ENCODE data around the gene ZBTB7B.

Gene ZBTB7B

DNA sequence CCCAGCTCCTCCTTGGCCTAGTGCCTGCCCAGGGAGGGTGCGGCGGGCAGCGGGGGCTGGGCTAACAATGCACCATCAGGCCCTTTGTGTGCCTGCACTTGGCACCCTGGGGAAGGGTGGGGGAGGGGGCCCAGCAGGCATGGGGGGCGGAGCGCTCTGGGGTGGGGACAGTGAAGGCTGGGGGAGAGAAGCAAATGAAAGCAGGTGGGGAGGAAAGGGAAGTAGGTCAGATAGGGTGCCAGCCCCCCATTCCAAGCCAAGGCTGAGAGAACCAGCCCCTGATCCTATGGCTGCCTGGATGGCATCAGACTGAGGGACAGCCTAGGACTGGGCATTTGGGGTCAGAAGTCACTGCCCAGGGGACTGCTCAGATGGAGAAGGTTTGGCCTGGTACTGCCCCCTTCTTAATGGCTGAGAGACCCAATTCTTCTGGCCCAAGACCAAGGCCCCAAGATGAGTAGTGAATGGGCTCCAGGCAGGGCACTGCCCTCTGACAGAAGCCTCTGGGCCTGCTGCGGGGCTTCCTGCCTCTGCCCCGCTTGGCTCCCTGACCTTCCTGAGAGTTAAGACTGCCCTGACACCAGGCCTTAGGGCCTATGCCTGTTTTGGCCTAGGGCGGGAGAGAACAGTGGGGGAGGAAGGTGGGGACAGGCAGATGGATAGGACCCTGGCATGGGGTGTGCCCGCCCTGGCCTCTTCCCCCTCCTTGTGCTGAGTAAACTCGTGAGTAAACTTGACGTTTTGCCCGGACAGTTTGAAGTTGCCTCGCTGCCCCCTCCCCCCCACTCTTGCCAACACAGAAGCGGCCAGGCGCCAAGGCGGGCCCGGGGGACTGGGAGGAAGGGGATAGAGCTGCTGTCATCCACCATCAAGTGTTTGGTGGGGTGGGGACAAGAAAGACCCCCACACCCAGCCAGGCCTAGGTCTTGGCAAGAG lies 2.7 kb downstream of the ZBTB7B start:
- no peak for DNase-seq

- no peak for DNase-seq
Measured at GRCh38 chr1:155006601-155007101, 4.0 kb downstream of the ZBTB7B start.

- no peak for DNase-seq
Measured at GRCh38 chr1:155007251-155007828, 4.7 kb downstream of the ZBTB7B start.

DNA sequence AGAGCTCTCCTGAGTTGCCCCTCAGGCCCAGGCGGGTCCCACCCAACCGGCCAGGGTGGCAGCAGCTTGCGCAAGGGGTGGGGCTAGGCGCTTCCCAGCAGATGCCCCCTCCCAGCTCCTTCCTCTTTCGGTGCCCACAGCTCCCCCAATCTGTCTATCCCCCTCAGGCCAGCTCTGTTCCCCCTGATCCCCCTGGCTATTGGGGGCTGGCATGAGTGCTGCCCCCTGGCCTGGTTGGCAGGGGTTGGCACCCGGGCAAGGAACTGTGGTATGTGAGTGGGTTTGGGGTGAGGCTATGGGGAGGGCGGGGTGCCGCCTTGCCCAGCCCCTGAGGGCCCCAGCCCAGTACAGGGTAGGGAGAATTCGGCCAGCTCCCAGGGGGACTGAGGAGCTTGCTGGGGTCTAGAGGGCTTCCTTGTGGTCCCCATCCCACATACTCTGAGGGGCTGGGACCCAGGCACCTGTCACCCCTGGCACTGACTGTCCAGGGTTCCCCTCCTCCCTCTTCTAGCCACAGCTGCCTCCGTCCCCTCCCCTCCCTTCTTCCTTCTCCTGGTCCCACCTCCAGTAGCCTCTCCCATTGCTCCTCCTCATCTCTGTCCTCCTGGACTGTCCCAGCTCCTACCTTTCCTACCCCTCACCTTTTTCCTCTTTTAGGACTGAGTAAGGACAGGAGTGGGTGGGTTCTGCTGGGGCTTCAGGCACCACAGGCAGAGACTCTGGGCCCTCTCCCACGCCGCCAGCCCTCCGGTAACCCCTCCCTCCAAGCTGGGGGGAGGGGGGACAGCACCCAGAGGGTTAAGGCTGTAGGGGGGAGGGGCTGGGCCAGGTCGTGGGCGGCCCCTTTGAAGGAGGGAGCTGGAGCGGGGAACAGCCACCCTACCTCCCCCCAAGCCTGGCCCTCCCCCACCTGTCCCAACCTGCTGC lies 5.7 kb downstream of the ZBTB7B start:
- DNase-seq: no peak

DNA sequence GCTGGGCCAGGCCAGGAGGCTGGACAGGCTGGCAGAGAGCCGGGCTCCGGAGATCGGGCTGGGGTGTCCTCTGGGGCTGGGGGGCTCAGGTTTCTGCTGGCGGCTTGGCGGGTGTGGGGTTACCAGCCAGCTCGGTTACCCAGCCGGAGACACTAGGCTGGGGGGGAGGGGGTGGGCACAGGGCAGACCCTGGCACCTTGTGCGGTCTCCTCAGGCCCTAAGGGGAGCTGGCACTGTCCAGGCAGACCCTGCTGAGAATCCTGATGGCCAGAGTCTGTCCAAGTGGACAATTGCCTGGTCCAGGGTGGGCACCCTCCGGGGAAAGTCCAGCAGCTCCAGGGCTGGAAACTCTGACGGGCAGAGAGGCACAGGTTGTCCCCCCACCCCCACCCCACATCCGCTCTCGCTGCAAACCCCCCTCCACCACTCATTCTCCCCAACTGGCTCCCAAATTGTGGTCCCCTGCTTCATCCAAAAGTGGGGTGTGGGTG lies 6.7 kb downstream of the ZBTB7B start:
- no peak for DNase-seq

GRCh38 chr1:155009742-155010141 lies 7.1 kb downstream of the ZBTB7B start:
- no peak for DNase-seq

DNA sequence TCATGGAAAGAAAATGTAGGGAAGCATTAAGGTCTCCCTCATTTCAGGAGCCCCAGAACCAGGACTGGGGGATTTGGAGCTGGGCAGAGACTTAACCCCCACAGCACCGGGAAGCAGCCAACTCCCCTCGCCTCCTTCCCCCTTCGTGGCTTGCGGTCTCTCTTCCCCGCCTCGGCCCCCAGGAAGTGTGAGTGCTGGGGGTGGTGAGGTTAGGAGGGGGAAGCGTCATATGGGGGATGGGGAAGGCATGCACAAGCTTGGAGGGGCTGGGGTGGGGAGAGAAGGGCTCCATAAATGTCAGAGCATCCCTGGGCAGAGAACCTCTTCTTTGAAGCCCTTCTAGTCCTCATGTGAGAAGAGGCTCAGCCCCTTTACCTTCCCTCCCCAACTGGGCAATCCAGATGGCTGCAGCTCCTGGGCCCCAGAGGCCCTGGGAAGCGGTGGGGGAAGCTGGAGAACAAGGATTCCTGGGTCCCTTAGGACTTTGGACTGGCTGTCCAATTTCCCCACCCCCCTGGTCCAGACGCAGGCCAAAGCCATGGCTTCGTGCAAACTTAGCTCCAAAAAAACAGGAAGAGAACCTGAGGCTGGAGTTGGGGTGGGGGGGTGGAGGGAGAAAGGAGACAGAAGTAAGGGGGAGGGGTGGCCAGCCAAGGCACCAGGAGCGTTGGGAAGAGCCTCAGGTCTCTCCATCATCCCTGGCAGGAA lies 7.8 kb downstream of the ZBTB7B start:
- DNase-seq: no peak

DNA sequence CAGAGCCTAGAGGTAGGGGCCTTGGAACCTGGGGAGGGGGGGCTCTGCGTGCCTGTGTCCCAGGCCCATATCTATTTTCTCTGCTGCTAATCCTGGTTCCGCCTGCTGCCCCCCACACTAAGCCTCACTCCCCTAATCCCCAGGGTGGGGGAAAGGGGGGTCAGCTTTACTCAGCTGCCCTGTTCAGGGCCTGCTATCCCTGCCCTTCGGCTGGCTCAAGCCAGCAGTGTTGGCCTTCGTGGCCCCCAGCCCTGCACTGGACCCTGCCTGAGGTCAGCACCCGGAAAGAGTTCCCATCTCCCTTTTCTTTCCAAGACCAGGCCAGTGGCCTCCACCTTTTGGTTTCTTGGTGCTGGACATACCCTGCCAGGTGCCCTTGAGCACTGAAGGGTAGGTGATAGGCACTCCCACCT lies 8.4 kb downstream of the ZBTB7B start:
- no peak for DNase-seq

DNA sequence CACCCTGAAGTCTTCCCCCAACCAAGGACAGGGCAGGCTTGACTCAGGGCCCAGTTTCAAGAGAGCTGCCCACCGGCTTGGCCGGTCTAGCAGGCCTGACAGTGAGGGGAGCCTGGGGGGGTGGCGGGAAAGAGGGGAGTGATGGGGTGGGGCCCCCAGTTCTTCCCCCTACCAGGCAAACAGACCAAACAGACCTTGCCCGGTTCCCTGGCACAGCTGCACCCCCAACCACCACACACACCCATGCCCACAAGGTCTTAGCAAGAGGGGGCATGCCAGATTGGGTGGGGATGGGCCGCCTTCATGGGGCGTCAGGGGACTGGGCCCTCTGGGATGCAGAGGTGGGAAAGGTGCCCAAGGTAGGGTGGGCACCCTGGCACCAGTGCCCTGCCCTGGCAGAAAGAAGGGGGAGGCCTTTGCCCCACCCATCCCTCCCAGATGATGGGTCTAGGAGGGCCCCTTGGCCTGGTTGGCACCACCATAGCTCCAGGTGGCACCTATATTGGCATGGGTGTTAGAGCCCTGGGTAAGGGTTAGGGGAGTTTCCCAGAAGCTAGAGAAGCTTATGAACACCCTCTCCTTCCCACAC lies 8.9 kb downstream of the ZBTB7B start:
- no peak for DNase-seq

- peak; percentile 40 for DNase-seq
Measured at GRCh38 chr1:155012026-155012546, 9.5 kb downstream of the ZBTB7B start.

- DNase-seq: no peak
Measured at GRCh38 chr1:155012776-155013602, 10.4 kb downstream of the ZBTB7B start.

DNA sequence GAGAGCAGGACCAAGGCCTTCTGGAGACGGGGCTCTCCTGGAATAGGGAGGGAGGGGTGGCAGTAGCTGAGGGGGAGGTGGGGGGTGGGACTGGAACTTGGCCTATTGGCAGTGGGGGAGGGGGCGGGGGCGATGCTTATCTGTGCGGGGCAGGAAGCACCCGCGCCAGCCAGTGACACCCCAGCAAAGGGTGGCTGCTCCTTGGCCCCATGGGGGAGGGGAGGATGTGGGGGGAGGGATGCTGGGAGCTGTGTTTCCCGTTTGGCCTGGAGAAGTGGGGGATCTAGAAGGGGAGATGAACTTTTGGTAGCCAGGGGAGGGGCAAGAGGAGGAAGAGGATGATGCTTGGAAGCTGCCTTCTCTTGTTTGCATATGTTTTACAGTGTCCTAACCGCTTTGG lies 11.0 kb downstream of the ZBTB7B start:
- no peak for DNase-seq

- no peak for DNase-seq
Measured at GRCh38 chr1:155014709-155015508, 12.3 kb downstream of the ZBTB7B start.

DNA sequence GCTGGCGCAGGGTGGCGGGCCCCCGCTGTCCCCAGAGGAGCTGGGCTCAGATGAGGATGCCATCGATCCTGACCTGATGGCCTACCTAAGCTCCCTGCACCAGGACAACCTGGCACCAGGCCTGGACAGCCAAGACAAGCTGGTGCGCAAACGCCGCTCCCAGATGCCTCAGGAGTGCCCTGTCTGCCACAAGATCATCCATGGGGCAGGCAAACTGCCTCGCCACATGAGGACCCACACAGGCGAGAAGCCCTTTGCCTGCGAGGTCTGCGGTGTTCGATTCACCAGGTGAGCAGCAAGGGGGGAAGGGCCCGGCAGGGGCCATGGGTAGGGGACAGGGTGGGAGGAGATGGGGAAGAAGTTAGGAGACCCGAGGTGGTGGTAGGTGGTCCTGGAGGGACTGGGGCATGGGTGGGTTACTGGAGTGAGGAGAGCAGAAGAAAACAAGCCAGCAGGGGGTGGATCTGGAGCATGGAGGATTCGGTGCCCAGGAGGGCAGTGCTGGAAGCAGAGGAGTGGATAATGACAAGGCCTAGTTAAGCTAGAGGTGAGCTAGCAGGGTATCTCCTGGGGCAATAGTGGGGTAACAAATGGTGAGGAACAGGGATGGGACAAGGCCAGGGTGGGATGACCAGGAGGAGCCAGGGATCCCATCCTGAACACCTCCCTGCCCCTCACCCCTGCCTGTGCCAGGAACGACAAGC lies 13.1 kb downstream of the ZBTB7B start:
- DNase-seq: no peak

DNA sequence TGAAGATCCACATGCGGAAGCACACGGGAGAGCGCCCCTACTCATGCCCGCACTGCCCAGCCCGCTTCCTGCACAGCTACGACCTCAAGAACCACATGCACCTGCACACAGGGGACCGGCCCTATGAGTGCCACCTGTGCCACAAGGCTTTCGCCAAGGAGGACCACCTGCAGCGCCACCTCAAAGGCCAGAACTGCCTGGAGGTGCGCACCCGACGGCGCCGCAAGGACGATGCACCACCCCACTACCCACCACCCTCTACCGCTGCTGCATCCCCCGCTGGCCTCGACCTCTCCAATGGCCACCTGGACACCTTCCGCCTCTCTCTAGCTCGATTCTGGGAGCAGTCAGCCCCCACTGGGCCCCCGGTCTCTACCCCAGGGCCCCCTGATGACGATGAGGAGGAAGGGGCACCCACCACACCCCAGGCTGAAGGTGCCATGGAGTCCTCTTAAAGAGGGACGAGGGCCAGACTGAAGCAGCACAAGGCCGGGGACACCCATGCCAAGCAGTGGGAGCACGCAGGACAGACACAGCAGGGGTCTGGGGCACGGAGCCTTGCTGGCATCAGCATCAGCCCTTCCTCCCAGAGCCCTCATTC lies 13.7 kb downstream of the ZBTB7B start:
- DNase-seq: no peak

GRCh38 chr1:155017041-155017945 lies 14.7 kb downstream of the ZBTB7B start:
- peak; percentile 86 for DNase-seq

DNA sequence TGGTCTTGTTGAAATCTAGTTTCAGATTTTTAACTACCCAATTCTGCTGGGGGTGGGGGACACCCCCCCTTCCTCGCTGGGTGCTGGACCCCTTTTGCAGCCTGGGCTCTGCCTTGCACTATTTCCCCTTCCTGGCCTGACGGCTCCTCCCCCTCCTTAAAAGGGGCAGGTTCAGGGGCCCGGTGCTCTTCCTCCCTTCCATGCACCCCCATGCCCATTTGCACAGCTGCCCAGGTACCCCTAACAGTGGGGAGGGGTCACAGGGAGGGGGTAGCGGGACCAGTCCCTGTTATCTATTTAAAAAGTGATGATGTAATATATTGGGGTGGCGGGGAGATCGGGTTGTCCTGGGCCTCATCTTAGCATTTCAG lies 15.3 kb downstream of the ZBTB7B start:
- no peak for DNase-seq

Measured in fibroblast of skin of right quadriceps (primary cell).